Endothelial cell of umbilical vein (primary cell): ENCODE results near the gene TENM4. TPM values are rescaled to one million over a fixed set of nuclear protein-coding genes. Genes with fewer than 3 reads are reported as not detected.

Source experiments
- BruUV-seq: library from RNA; stranded (reverse); fragments of 400-500 nt; replicated peaks from 2 replicates; lab custom pipeline; 2021; lab: Mats Ljungman, UMichigan
- CTCF ChIA-PET: fragments of 300-600, 350-600 bp; sonication (Branson Sonifier 250); formaldehyde crosslinking; loops from one replicate; lab custom pipeline; 2021; ENCODE audit warnings: antibody characterized with exemption, inconsistent platforms; lab: Charles Lee
- POLR2A ChIA-PET: fragments of 300-600, 350-600 bp; sonication (Branson Sonifier 250); formaldehyde crosslinking; loops from one replicate; lab custom pipeline; 2021; ENCODE audit warnings: antibody characterized with exemption, inconsistent platforms; lab: Charles Lee
- DNase-seq: peaks from one replicate; pipeline ENCODE4 v3.0.0-alpha.2; 2011; ENCODE audit warnings: low read depth, low spot score
- FAIRE-seq: peaks from 2 replicates; lab custom pipeline; 2011; peaks lifted over from hg19 to GRCh38; lab: Jason Lieb, UNC
- H2AFZ ChIP-seq: 2 replicates; pipeline ENCODE4 v1.6.0; 2012; ENCODE audit warnings: low read depth, low read length, control low read depth, inconsistent platforms
- H3K27ac ChIP-seq: 2 replicates; pipeline ENCODE4 v1.5.1; 2011; ENCODE audit warnings: low read depth, mild to moderate bottlenecking, control low read depth, low read length, moderate library complexity; ENCODE audit not compliant: insufficient read depth
- H3K27me3 ChIP-seq, 2 experiments: 2 replicates each; pipeline versions ENCODE4 v1.6.0 to v1.6.1; 2011; ENCODE audit warnings: low read length in 2 of 2, mixed read lengths in 1 of 2; ENCODE audit not compliant: control insufficient read depth in 2 of 2, insufficient read depth in 2 of 2
- H3K36me3 ChIP-seq, 2 experiments: 2 replicates in 1 of 2; 3 replicates in 1 of 2; pipeline ENCODE4 v1.5.1; 2011; ENCODE audit warnings: low read length in 2 of 2, mild to moderate bottlenecking in 1 of 2, moderate library complexity in 1 of 2; ENCODE audit not compliant: control insufficient read depth in 2 of 2, insufficient read depth in 2 of 2; ENCODE audit errors: extremely low read depth in 1 of 2
- H3K4me1 ChIP-seq: 3 replicates; pipeline ENCODE4 v1.5.1; 2011; ENCODE audit warnings: mild to moderate bottlenecking, low read length; ENCODE audit not compliant: control insufficient read depth, insufficient read depth; ENCODE audit errors: extremely low read depth
- H3K4me2 ChIP-seq: 2 replicates; pipeline ENCODE4 v1.6.1; 2011; ENCODE audit warnings: low read length, control low read depth, mixed read lengths; ENCODE audit not compliant: insufficient read depth
- H3K4me3 ChIP-seq, 3 experiments: fragments of 200-600 bp in 1 of 3; sonication (generic), shearing (Covaris generic) in 1 of 3; replicated peaks in 1 of 3; 2 replicates each; pipeline ENCODE4 v1.5.1; 2011 to 2016; ENCODE audit warnings: control low read depth in 3 of 3, low read length in 3 of 3, mild to moderate bottlenecking in 2 of 3, inconsistent platforms in 1 of 3, low read depth in 1 of 3, moderate library complexity in 1 of 3; ENCODE audit not compliant: insufficient read depth in 1 of 3
- H3K79me2 ChIP-seq: 2 replicates; pipeline ENCODE4 v1.6.0; 2012; ENCODE audit warnings: low read length, inconsistent platforms; ENCODE audit not compliant: control insufficient read depth, insufficient read depth
- H3K9ac ChIP-seq: replicated peaks from 2 replicates; pipeline ENCODE3; 2011; ENCODE audit warnings: low read length, control low read depth; ENCODE audit not compliant: insufficient read depth; ENCODE audit errors: extremely low read depth
- H3K9me1 ChIP-seq: replicated peaks from 3 replicates; pipeline ENCODE4 v1.6.0; 2011; ENCODE audit warnings: mild to moderate bottlenecking, low read length; ENCODE audit not compliant: control insufficient read depth, insufficient read depth; ENCODE audit errors: extremely low read depth
- H3K9me3 ChIP-seq: replicated peaks from 2 replicates; pipeline ENCODE4 v1.5.1; 2012; ENCODE audit warnings: low read length, inconsistent platforms; ENCODE audit not compliant: control insufficient read depth, insufficient read depth
- H4K20me1 ChIP-seq: replicated peaks from 2 replicates; pipeline ENCODE3; 2011; ENCODE audit warnings: mild to moderate bottlenecking, low read length; ENCODE audit not compliant: control insufficient read depth, insufficient read depth; ENCODE audit errors: extremely low read depth
- CTCF ChIP-seq, 2 donors: IDR thresholded peaks; 1 replicate in 1 of 2; 2 replicates in 1 of 2; pipeline ENCODE4 v1.5.1; 2011; ENCODE audit warnings: low read length in 2 of 2, mild to moderate bottlenecking in 2 of 2, moderate library complexity in 2 of 2, control low read depth in 1 of 2, inconsistent platforms in 1 of 2, low read depth in 1 of 2; ENCODE audit not compliant: insufficient read depth in 1 of 2; ENCODE audit errors: extremely low read depth in 1 of 2
- EZH2 ChIP-seq: IDR thresholded peaks from 2 replicates; pipeline ENCODE4 v1.6.1; 2012; ENCODE audit warnings: borderline replicate concordance, low read depth, mild to moderate bottlenecking, moderate library complexity, low read length, inconsistent platforms; ENCODE audit not compliant: severe bottlenecking
- FOS ChIP-seq: IDR thresholded peaks from 2 replicates; pipeline ENCODE4 v1.6.1; 2011; ENCODE audit warnings: mild to moderate bottlenecking, low read length, moderate library complexity, borderline replicate concordance; ENCODE audit not compliant: insufficient read depth
- GATA2 ChIP-seq: IDR thresholded peaks from 2 replicates; pipeline ENCODE4 v1.7.0; 2011; ENCODE audit warnings: low read depth, mild to moderate bottlenecking, moderate library complexity, mixed read lengths, low read length; ENCODE audit not compliant: insufficient read length, insufficient read depth
- JUN ChIP-seq: IDR thresholded peaks from 2 replicates; pipeline ENCODE4 v1.6.1; 2011; ENCODE audit warnings: borderline replicate concordance, low read depth; ENCODE audit not compliant: insufficient read length, insufficient read depth
- MYC ChIP-seq: IDR thresholded peaks from one replicate; pipeline ENCODE4 v1.6.1; 2011; ENCODE audit warnings: mild to moderate bottlenecking, low read depth, low read length
- POLR2A ChIP-seq: IDR thresholded peaks from 2 replicates; pipeline ENCODE4 v1.6.1; 2012; ENCODE audit warnings: low read depth, mild to moderate bottlenecking, control low read depth, low read length
- POLR2AphosphoS5 ChIP-seq: IDR thresholded peaks from 2 replicates; pipeline ENCODE4 v1.6.1; 2012; ENCODE audit warnings: low read depth, mild to moderate bottlenecking, control low read depth, low read length, moderate library complexity; ENCODE audit not compliant: insufficient read depth
- dilution Hi-C: fragments of 300-500 bp; cut with MboI; formaldehyde crosslinking; loops from one replicate; pipeline ENCODE4 v1.15.0; 2019; ENCODE audit warnings: low sequenced_read_pairs; ENCODE audit not compliant: extremely low pct_ligation_motif_present
- intact Hi-C: fragments of 100-400 bp; cut with micrococcal nuclease; formaldehyde crosslinking; loops from one replicate; pipeline ENCODE4 v1.10.0; 2022
- polyA plus RNA-seq, 4 experiments: library from polyadenylated mRNA; depleted of rRNA in 3 of 4; stranded (reverse) in 3 of 4; unstranded in 1 of 4; fragments of >200 nt; gene quantifications; 2 replicates each; pipeline versions ENCODE4 v1.2.1 to v1.2.3, GENCODE V29; 2011 to 2012; ENCODE audit warnings: missing spikeins in 1 of 4
- total RNA-seq: library from RNA; stranded (reverse); gene quantifications from 2 replicates; pipeline ENCODE4 v1.2.3, GENCODE V29; 2021
- TF ChIP-seq, protein P1 (sequence below): IDR thresholded peaks from 2 replicates; pipeline ENCODE4 v1.6.1; 2011; ENCODE audit not compliant: insufficient read depth, insufficient read length

The TENM4 gene
- total and polyA plus RNA-seq, 2 donors (not counting 3 experiments of a cell fraction or from before 2014, with no cell fraction given), result 0.06 to 0.27 TPM

DNA sequence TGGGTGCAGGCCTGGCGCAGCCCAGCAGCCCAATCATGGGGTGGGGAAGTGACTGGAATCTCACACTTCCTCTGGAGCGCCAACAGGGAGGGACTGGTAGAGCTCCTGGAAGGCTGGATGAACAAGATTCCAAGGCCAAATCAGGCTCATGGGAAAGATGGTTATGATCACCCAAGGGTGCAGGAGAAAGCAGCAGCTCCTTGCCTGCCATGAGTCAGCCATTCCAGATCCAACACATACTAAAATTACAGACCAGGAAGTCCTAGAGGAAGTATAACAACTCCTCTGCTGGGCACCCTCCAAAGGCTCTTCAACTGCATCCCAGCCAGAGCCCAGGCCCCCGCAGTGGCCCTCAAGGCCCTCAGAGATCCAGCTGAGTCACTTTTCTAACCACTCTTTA, 427.3 kb downstream of the TENM4 start:
- Histone ChIP-seq H3K4me1 (peaks cover 18% of the 10 kb centered on the region), H3K9ac (no peak overlapping the region), H3K27me3 (peaks cover 0 to 4% of the 10 kb centered on the region in 2 experiments), H2AFZ (peak overlapping the region; percentile 77), H3K79me2 (no peaks in the 10 kb centered on the region), H4K20me1 (no peaks in the 10 kb centered on the region), H3K9me1 (no peaks in the 10 kb centered on the region), H3K36me3 (no peaks in the 10 kb centered on the region), H3K4me2 (no peak overlapping the region), H3K9me3 (no peaks in the 10 kb centered on the region), H3K4me3 (no peak overlapping the region), H3K27ac (no peak overlapping the region)
- POLR2A ChIA-PET, result no interaction called here
- dilution Hi-C loops, result no loop called here
- no TSS peak for BruUV-seq
- intact Hi-C loops, result no loop called here
- CTCF ChIA-PET, result interaction anchor here (0.9 kb wide), 1 partner anchor 111 kb away, joined by 3 read pairs; no protein-coding TSS in a partner anchor
- FAIRE-seq, result no peak
- peak; percentile 20 for TF ChIP-seq FOS
- no peak for TF ChIP-seq JUN
- no peak for TF ChIP-seq CTCF (IDR thresholded peaks at IDR 0.05; ENCODE audit: extremely low read depth in 1 of 2, insufficient read depth in 1 of 2, low read depth in 1 of 2, low read length in 2 of 2)
- TF ChIP-seq GATA2, result no peak
- DNase-seq, result peak; percentile 10

GRCh38 chr11:79011357-79011756, 429.5 kb downstream of the TENM4 start:
- H3K9ac ChIP-seq, result no peak overlapping the region
- H4K20me1 ChIP-seq, result no peaks in the 10 kb centered on the region
- H3K9me1 ChIP-seq, result no peaks in the 10 kb centered on the region
- no TSS peak for BruUV-seq
- FAIRE-seq, result no peak
- no peaks in the 10 kb centered on the region for H3K9me3 ChIP-seq
- TF ChIP-seq POLR2AphosphoS5 (no peak), JUN (no peak), MYC (no peak), GATA2 (no peak), POLR2A (no peak), EZH2 (no peak), CTCF (IDR thresholded peaks at IDR 0.05; ENCODE audit: extremely low read depth in 1 of 2, insufficient read depth in 1 of 2, low read depth in 1 of 2, low read length in 2 of 2) (no peak), FOS (no peak)
- TF ChIP-seq, protein P1, sequence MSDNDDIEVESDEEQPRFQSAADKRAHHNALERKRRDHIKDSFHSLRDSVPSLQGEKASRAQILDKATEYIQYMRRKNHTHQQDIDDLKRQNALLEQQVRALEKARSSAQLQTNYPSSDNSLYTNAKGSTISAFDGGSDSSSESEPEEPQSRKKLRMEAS, result no peak
- intact Hi-C loops, result no loop called here
- H3K4me3 ChIP-seq, result no peak overlapping the region
- H3K4me1 ChIP-seq, result peaks cover 9% of the 10 kb centered on the region
- H3K36me3 ChIP-seq, result no peaks in the 10 kb centered on the region
- peaks cover 0 to 4% of the 10 kb centered on the region in 2 experiments for H3K27me3 ChIP-seq
- ChIA-PET POLR2A (no interaction called here), CTCF (no interaction called here)
- no peaks in the 10 kb centered on the region for H3K79me2 ChIP-seq
- dilution Hi-C loops, result no loop called here
- no peak overlapping the region for H2AFZ ChIP-seq
- H3K27ac ChIP-seq, result no peak overlapping the region
- H3K4me2 ChIP-seq, result no peak overlapping the region
- DNase-seq, result no peak
